ENCODE data around the gene CSTF1.

CSTF1 gene

DNA sequence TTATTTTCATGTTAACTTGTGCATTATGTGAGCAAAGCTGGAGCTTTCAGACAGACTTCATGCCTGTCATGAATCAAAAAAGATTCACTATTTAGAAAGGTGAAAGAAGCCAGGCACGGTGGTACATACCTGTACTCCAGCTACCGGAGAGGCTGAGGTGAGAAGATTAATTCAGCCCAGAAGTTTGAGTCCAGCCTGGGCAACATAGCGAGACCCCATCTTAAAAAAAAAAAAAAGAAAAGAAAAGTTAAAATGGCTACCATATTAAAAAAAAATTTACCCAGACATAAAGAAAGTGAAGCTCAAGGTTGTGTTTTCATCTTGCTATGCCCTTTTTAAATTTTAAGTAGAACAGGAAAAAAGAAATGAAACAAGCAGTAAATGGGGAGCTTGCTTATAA, 20.5 kb downstream of the CSTF1 start:
- Histone ChIP-seq H3K36me3 (replicated peaks; ENCODE audit: insufficient read depth, low read length) (no peaks in the 10 kb centered on the region), H3K9me2 (replicated peaks; ENCODE audit: insufficient read depth, low read length) (no peaks in the 10 kb centered on the region), H3K4me3 (ENCODE audit: low read length) (no peak overlapping the region), H3K27ac (ENCODE audit: low read length) (no peak overlapping the region), H4K20me1 (ENCODE audit: insufficient read depth, low read length) (no peaks in the 10 kb centered on the region), H3F3A (ENCODE audit: insufficient read depth, low read length) (no peaks in the 10 kb centered on the region), H2AFZ (ENCODE audit: low read length) (no peak overlapping the region), H3K27me3 (replicated peaks; ENCODE audit: insufficient read depth, low read length) (no peaks in the 10 kb centered on the region), H3K9me3 (replicated peaks; ENCODE audit: insufficient read depth, low read length) (no peaks in the 10 kb centered on the region), H3K4me2 (ENCODE audit: low read depth, low read length) (no peak overlapping the region), H3K4me1 (ENCODE audit: low read length) (no peaks in the 10 kb centered on the region), H3K9ac (ENCODE audit: low read length) (no peak overlapping the region), H3K79me2 (ENCODE audit: low read length) (no peaks in the 10 kb centered on the region)
- TF ChIP-seq, protein P1, sequence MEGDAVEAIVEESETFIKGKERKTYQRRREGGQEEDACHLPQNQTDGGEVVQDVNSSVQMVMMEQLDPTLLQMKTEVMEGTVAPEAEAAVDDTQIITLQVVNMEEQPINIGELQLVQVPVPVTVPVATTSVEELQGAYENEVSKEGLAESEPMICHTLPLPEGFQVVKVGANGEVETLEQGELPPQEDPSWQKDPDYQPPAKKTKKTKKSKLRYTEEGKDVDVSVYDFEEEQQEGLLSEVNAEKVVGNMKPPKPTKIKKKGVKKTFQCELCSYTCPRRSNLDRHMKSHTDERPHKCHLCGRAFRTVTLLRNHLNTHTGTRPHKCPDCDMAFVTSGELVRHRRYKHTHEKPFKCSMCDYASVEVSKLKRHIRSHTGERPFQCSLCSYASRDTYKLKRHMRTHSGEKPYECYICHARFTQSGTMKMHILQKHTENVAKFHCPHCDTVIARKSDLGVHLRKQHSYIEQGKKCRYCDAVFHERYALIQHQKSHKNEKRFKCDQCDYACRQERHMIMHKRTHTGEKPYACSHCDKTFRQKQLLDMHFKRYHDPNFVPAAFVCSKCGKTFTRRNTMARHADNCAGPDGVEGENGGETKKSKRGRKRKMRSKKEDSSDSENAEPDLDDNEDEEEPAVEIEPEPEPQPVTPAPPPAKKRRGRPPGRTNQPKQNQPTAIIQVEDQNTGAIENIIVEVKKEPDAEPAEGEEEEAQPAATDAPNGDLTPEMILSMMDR (IDR thresholded peaks at IDR 0.05; ENCODE audit: low read length): no peak
- TF ChIP-seq EZH2 (optimal IDR thresholded peaks at IDR 0.05; ENCODE audit: low read depth, low read length) (no peak), EZH2phosphoT487 (IDR thresholded peaks at IDR 0.05; ENCODE audit: low read length) (no peak)
- no peak for DNase-seq

DNA sequence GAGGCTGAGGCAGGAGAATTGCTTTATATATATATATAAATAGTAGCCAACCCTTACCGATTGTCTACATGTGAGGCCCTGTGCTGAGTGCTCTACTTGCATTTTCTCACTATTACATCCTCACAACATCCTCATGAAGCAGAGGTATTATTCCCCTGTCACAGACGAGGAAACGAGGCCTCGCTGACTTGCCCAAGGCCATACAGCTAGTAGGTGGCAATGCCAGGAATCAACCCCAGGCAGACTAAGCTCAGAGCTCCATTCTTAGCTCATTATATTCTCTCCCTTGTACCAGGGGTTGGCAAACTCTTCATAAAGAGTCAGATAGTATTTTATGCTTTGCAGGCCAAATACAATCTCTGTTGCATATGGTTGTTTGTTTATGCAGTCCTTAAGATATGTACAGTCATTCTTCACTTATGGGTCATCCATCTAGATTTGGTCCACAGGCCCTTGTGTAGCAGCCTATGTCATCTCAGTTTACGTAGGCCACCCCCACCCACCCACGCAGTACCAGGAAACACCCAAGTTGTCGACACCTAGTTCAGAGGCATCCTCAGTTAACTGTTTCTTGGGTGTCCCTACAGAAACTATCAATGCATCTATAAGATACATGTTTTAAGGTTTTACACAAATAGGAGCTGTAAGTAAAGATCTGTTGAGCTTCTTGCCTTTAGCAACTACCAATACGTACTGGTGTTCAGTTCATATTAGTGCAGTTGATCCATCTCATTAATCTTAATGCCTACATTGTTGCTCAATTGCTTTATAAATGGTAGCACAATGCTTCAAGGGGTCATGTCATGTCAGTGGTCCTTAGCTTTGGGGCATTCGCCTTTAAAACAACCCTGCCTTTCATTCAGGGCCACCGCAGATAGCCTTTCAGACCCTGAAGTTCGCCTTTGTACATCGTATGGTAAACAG, 22.7 kb downstream of the CSTF1 start:
- no peak for DNase-seq
- Histone ChIP-seq H2AFZ (ENCODE audit: low read length) (no peak overlapping the region), H4K20me1 (ENCODE audit: insufficient read depth, low read length) (no peaks in the 10 kb centered on the region), H3K27ac (ENCODE audit: low read length) (no peak overlapping the region), H3K9me2 (replicated peaks; ENCODE audit: insufficient read depth, low read length) (no peaks in the 10 kb centered on the region), H3K4me2 (ENCODE audit: low read depth, low read length) (no peak overlapping the region), H3K4me3 (ENCODE audit: low read length) (no peak overlapping the region), H3K9me3 (replicated peaks; ENCODE audit: insufficient read depth, low read length) (no peaks in the 10 kb centered on the region), H3K27me3 (replicated peaks; ENCODE audit: insufficient read depth, low read length) (no peaks in the 10 kb centered on the region), H3F3A (ENCODE audit: insufficient read depth, low read length) (no peaks in the 10 kb centered on the region), H3K36me3 (replicated peaks; ENCODE audit: insufficient read depth, low read length) (no peaks in the 10 kb centered on the region), H3K79me2 (ENCODE audit: low read length) (no peaks in the 10 kb centered on the region), H3K4me1 (ENCODE audit: low read length) (no peaks in the 10 kb centered on the region), H3K9ac (ENCODE audit: low read length) (no peak overlapping the region)
- TF ChIP-seq EZH2 (optimal IDR thresholded peaks at IDR 0.05; ENCODE audit: low read depth, low read length) (no peak), EZH2phosphoT487 (IDR thresholded peaks at IDR 0.05; ENCODE audit: low read length) (no peak)
- TF ChIP-seq, protein P1 (IDR thresholded peaks at IDR 0.05; ENCODE audit: low read length): no peak

DNA sequence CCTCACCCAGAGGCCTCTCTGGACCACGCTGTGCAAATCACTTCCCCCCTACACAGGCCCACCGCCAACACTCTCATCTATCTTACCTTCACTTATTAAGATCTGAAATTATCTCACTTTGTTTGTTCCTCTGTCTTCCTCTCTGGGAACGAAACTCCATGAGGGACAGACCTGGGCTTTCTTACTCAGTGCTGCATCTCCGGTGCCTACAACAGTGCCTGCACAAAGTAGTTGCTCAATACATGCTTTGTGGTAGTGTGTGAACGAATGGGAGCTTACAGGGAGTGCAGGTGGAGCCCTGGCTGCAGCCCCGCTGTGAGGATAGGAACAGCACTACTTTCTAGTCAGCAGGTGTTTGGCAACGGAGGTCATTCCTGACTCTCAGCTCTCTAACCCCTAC, 25.0 kb downstream of the CSTF1 start:
- Histone ChIP-seq H2AFZ (ENCODE audit: low read length) (no peak overlapping the region), H3F3A (ENCODE audit: insufficient read depth, low read length) (no peaks in the 10 kb centered on the region), H3K79me2 (ENCODE audit: low read length) (no peaks in the 10 kb centered on the region), H3K27ac (ENCODE audit: low read length) (no peak overlapping the region), H3K9me3 (replicated peaks; ENCODE audit: insufficient read depth, low read length) (no peaks in the 10 kb centered on the region), H3K4me1 (ENCODE audit: low read length) (no peaks in the 10 kb centered on the region), H3K27me3 (replicated peaks; ENCODE audit: insufficient read depth, low read length) (no peaks in the 10 kb centered on the region), H3K4me2 (ENCODE audit: low read depth, low read length) (no peak overlapping the region), H3K4me3 (ENCODE audit: low read length) (no peak overlapping the region), H3K9ac (ENCODE audit: low read length) (no peak overlapping the region), H3K9me2 (replicated peaks; ENCODE audit: insufficient read depth, low read length) (no peaks in the 10 kb centered on the region), H4K20me1 (ENCODE audit: insufficient read depth, low read length) (no peaks in the 10 kb centered on the region), H3K36me3 (replicated peaks; ENCODE audit: insufficient read depth, low read length) (no peaks in the 10 kb centered on the region)
- no peak for DNase-seq
- TF ChIP-seq EZH2 (optimal IDR thresholded peaks at IDR 0.05; ENCODE audit: low read depth, low read length): no peak
- TF ChIP-seq, protein P1 (IDR thresholded peaks at IDR 0.05; ENCODE audit: low read length): no peak
- no peak for TF ChIP-seq EZH2phosphoT487 (IDR thresholded peaks at IDR 0.05; ENCODE audit: low read length)

All from MM.1S (cell line).